Measurements from ENCODE around the gene TSSK3. TPM values are rescaled to one million over a fixed set of nuclear protein-coding genes. Genes with fewer than 3 reads are reported as not detected.

Gene TSSK3
- total RNA-seq, 1 donor from 2014 or later, result 1.2 TPM

Other genes with a start within 250 kb of the TSSK3 start
- gene TXLNA, start 182.9 kb upstream of the TSSK3 start, total RNA-seq, result 17.4 TPM
- 25.8 TPM for gene CCDC28B, start 161.9 kb upstream of the TSSK3 start, total RNA-seq
- gene IQCC, start 156.9 kb upstream of the TSSK3 start, total RNA-seq, result 0.81 TPM
- not detected for gene DCDC2B, start 153.4 kb upstream of the TSSK3 start, total RNA-seq
- gene TMEM234, start 140.2 kb upstream of the TSSK3 start, total RNA-seq, result 8.8 TPM
- gene EIF3I, start 140.1 kb upstream of the TSSK3 start, total RNA-seq, result 108 TPM
- 10.5 TPM for gene FAM167B, start 115.3 kb upstream of the TSSK3 start, total RNA-seq
- 0.57 TPM for gene LCK, start 111.3 kb upstream of the TSSK3 start, total RNA-seq
- gene HDAC1, start 70.5 kb upstream of the TSSK3 start, total RNA-seq, result 40.6 TPM
- gene MARCKSL1, start 26.3 kb upstream of the TSSK3 start, total RNA-seq, result 28.5 TPM
- 2.4 TPM for gene FAM229A, start 54 bp upstream of the TSSK3 start, total RNA-seq
- gene BSDC1, start 31.9 kb downstream of the TSSK3 start, total RNA-seq, result 41.8 TPM
- not detected for gene ZBTB8B, start 102.5 kb downstream of the TSSK3 start, total RNA-seq
- gene ZBTB8A, start 176.9 kb downstream of the TSSK3 start, total RNA-seq, result 2.8 TPM